Activated CD4-positive, alpha-beta memory T cell treated with anti-CD3 and anti-CD28 coated beads for 36 hours (primary cell): ENCODE results near the gene NRK. TPM values are rescaled to one million over a fixed set of nuclear protein-coding genes. Genes with fewer than 3 reads are reported as not detected.
"Not testable (repeated sequence)": the region's sequence is repeated elsewhere in the genome, so short reads cannot be mapped to it uniquely, and the experiment has no call there.

ENCODE experiments used
- CTCF ChIA-PET: fragments of 350-600 bp; sonication (Branson Sonifier 250); formaldehyde crosslinking; loops from one replicate; lab custom pipeline; 2021; ENCODE audit warnings: antibody characterized with exemption, inconsistent platforms; lab: Charles Lee
- POLR2A ChIA-PET: fragments of 350-600 bp; sonication (Branson Sonifier 250); formaldehyde crosslinking; loops from one replicate; lab custom pipeline; 2021; ENCODE audit warnings: antibody characterized with exemption; lab: Charles Lee
- DNase-seq: peaks from one replicate; pipeline ENCODE4 v3.0.0-alpha.2; 2020
- H3K27ac Mint-ChIP-seq: one replicate; pipeline ENCODE4 v1.8.0; 2021; ENCODE audit warnings: mixed read lengths
- H3K27me3 Mint-ChIP-seq: one replicate; pipeline ENCODE4 v1.8.0; 2021; ENCODE audit warnings: mixed read lengths
- H3K36me3 Mint-ChIP-seq: one replicate; pipeline ENCODE4 v1.8.0; 2021; ENCODE audit warnings: mixed read lengths
- H3K4me1 Mint-ChIP-seq: one replicate; pipeline ENCODE4 v1.8.0; 2021; ENCODE audit warnings: low read depth, mixed read lengths
- H3K4me3 Mint-ChIP-seq: one replicate; pipeline ENCODE4 v1.8.0; 2021; ENCODE audit warnings: mild to moderate bottlenecking, mixed read lengths
- H3K9me3 Mint-ChIP-seq: one replicate; pipeline ENCODE4 v1.8.0; 2021; ENCODE audit warnings: mixed read lengths
- intact Hi-C: fragments of 100-400 bp; cut with micrococcal nuclease; formaldehyde crosslinking; loops from one replicate; pipeline ENCODE4 v1.15.1; 2023
- total RNA-seq, 2 experiments: library from RNA; stranded (reverse); gene quantifications; one replicate each; pipeline ENCODE4 v1.2.3, GENCODE V29; 2021

NRK gene
- total RNA-seq = not detected

GRCh38 chrX:105822138-105823091, at the start of gene NRK:
TSS of gene NRK (plus strand) at chrX:105822539. CDS start at chrX:105822846, 307 bp downstream.
- no peaks in the 10 kb centered on the region for H3K9me3 Mint-ChIP-seq
- ChIA-PET POLR2A (no interaction called here), CTCF (no interaction called here)

GRCh38 chrX:105773801-105774200, 48.5 kb upstream of the NRK start:
- Mint-ChIP-seq H3K9me3 (no peaks in the 10 kb centered on the region), H3K27me3 (no peaks in the 10 kb centered on the region), H3K27ac (no peak overlapping the region), H3K4me1 (no peaks in the 10 kb centered on the region), H3K4me3 (no peak overlapping the region), H3K36me3 (no peaks in the 10 kb centered on the region)
- intact Hi-C loops = no loop called here
- no peak for DNase-seq
- ChIA-PET CTCF (no interaction called here), POLR2A (no interaction called here)

More at GRCh38 chrX:105822138-105823091, at the start of gene NRK:
- Mint-ChIP-seq H3K4me1 (no peaks in the 10 kb centered on the region), H3K27ac (no peak within 1 kb of the TSS), H3K36me3 (peaks cover 1% of the 10 kb centered on the region), H3K4me3 (no peak within 1 kb of the TSS), H3K27me3 (peaks cover 12% of the 10 kb centered on the region)
- intact Hi-C loops = no loop called here
- DNase-seq = no peak

GRCh38 chrX:105775679-105776078, 46.7 kb upstream of the NRK start:
- no peaks in the 10 kb centered on the region for H3K4me1 Mint-ChIP-seq
- H3K9me3 Mint-ChIP-seq = no peaks in the 10 kb centered on the region
- POLR2A ChIA-PET = no interaction called here
- H3K27me3 Mint-ChIP-seq = no peaks in the 10 kb centered on the region
- CTCF ChIA-PET = no interaction called here
- no peaks in the 10 kb centered on the region for H3K36me3 Mint-ChIP-seq
- intact Hi-C loops = no loop called here
- DNase-seq = no peak
- H3K4me3 Mint-ChIP-seq = no peak overlapping the region
- no peak overlapping the region for H3K27ac Mint-ChIP-seq

- no peaks in the 10 kb centered on the region for H3K9me3 Mint-ChIP-seq
- no peaks in the 10 kb centered on the region for H3K27me3 Mint-ChIP-seq
Measured at GRCh38 chrX:105781804-105782203, 40.5 kb upstream of the NRK start.

GRCh38 chrX:105796877-105797276, 25.5 kb upstream of the NRK start:
- H3K27me3 Mint-ChIP-seq, POLR2A ChIA-PET, H3K36me3 Mint-ChIP-seq, H3K4me3 Mint-ChIP-seq, H3K9me3 Mint-ChIP-seq, DNase-seq, intact Hi-C loops, CTCF ChIA-PET, H3K4me1 Mint-ChIP-seq, H3K27ac Mint-ChIP-seq: not testable (repeated sequence)

More at GRCh38 chrX:105781804-105782203, 40.5 kb upstream of the NRK start:
- DNase-seq = no peak
- H3K4me3 Mint-ChIP-seq = no peak overlapping the region
- no peak overlapping the region for H3K27ac Mint-ChIP-seq
- CTCF ChIA-PET = no interaction called here
- POLR2A ChIA-PET = no interaction called here
- intact Hi-C loops = no loop called here
- H3K4me1 Mint-ChIP-seq = no peaks in the 10 kb centered on the region
- no peaks in the 10 kb centered on the region for H3K36me3 Mint-ChIP-seq

- H3K36me3 Mint-ChIP-seq = no peaks in the 10 kb centered on the region
- intact Hi-C loops = no loop called here
- no peaks in the 10 kb centered on the region for H3K27me3 Mint-ChIP-seq
- peaks cover 9% of the 10 kb centered on the region for H3K9me3 Mint-ChIP-seq
- POLR2A ChIA-PET = no interaction called here
- no peak overlapping the region for H3K4me3 Mint-ChIP-seq
- no peaks in the 10 kb centered on the region for H3K4me1 Mint-ChIP-seq
- H3K27ac Mint-ChIP-seq = no peak overlapping the region
- CTCF ChIA-PET = no interaction called here
- no peak for DNase-seq
Measured at GRCh38 chrX:105803891-105804290, 18.4 kb upstream of the NRK start.

- H3K4me1 Mint-ChIP-seq, CTCF ChIA-PET, DNase-seq, H3K27ac Mint-ChIP-seq, POLR2A ChIA-PET, H3K4me3 Mint-ChIP-seq, H3K36me3 Mint-ChIP-seq, H3K27me3 Mint-ChIP-seq, intact Hi-C loops: not testable (repeated sequence)
- H3K9me3 Mint-ChIP-seq = peaks cover 13% of the 10 kb centered on the region
Measured at GRCh38 chrX:105805655-105806054, 16.7 kb upstream of the NRK start.

GRCh38 chrX:105816517-105816916, 5.8 kb upstream of the NRK start:
- Mint-ChIP-seq H3K4me3 (no peak overlapping the region), H3K4me1 (no peaks in the 10 kb centered on the region), H3K27me3 (peaks cover 6% of the 10 kb centered on the region), H3K36me3 (peaks cover 1% of the 10 kb centered on the region), H3K9me3 (no peaks in the 10 kb centered on the region), H3K27ac (no peak overlapping the region)
- ChIA-PET CTCF (no interaction called here), POLR2A (no interaction called here)
- no peak for DNase-seq
- intact Hi-C loops = no loop called here

GRCh38 chrX:105820247-105820646, 2.1 kb upstream of the NRK start:
- Mint-ChIP-seq H3K4me3 (no peak overlapping the region), H3K9me3 (no peaks in the 10 kb centered on the region), H3K36me3 (peaks cover 1% of the 10 kb centered on the region), H3K27me3 (peaks cover 12% of the 10 kb centered on the region), H3K4me1 (no peaks in the 10 kb centered on the region), H3K27ac (no peak overlapping the region)
- POLR2A ChIA-PET = no interaction called here
- CTCF ChIA-PET = no interaction called here
- DNase-seq = no peak
- intact Hi-C loops = no loop called here

- H3K27ac Mint-ChIP-seq = no peak overlapping the region
- ChIA-PET CTCF (no interaction called here), POLR2A (no interaction called here)
- H3K4me1 Mint-ChIP-seq = no peaks in the 10 kb centered on the region
- DNase-seq = no peak
- peaks cover 1% of the 10 kb centered on the region for H3K36me3 Mint-ChIP-seq
- peaks cover 12% of the 10 kb centered on the region for H3K27me3 Mint-ChIP-seq
- no peak overlapping the region for H3K4me3 Mint-ChIP-seq
- H3K9me3 Mint-ChIP-seq = no peaks in the 10 kb centered on the region
- intact Hi-C loops = no loop called here
Measured at GRCh38 chrX:105821471-105822121, 743 bp upstream of the NRK start.

GRCh38 chrX:105823092-105823455, 735 bp downstream of the NRK start:
- Mint-ChIP-seq H3K27ac (no peak overlapping the region), H3K36me3 (peaks cover 1% of the 10 kb centered on the region), H3K4me1 (no peaks in the 10 kb centered on the region), H3K4me3 (no peak overlapping the region), H3K27me3 (peaks cover 12% of the 10 kb centered on the region), H3K9me3 (no peaks in the 10 kb centered on the region)
- ChIA-PET CTCF (no interaction called here), POLR2A (no interaction called here)
- no peak for DNase-seq
- intact Hi-C loops = no loop called here

- intact Hi-C loops = no loop called here
- H3K36me3 Mint-ChIP-seq = no peaks in the 10 kb centered on the region
- DNase-seq = no peak
- H3K9me3 Mint-ChIP-seq = no peaks in the 10 kb centered on the region
- POLR2A ChIA-PET = no interaction called here
- H3K4me1 Mint-ChIP-seq = no peaks in the 10 kb centered on the region
- H3K4me3 Mint-ChIP-seq = no peak overlapping the region
- H3K27ac Mint-ChIP-seq = no peak overlapping the region
- CTCF ChIA-PET = no interaction called here
- H3K27me3 Mint-ChIP-seq = no peaks in the 10 kb centered on the region
Measured at GRCh38 chrX:105829011-105829410, 6.7 kb downstream of the NRK start.
